NCI-H526 treated with DMSO at 0.1 percent for 48 hours (cell line): Measurements from ENCODE around the gene SREBF1.
"Not testable (repeated sequence)": the region's sequence is repeated elsewhere in the genome, so short reads cannot be mapped to it uniquely, and the experiment has no call there.

Experiments used
- DNase-seq: peaks from one replicate; lab custom pipeline; 2025; lab: John Stamatoyannopoulos, UW

The SREBF1 gene

GRCh38 chr17:17811381-17812210, 25.2 kb downstream of the SREBF1 start:
- DNase-seq: no peak

GRCh38 chr17:17810895-17811248, 25.9 kb downstream of the SREBF1 start:
- DNase-seq: no peak

GRCh38 chr17:17810084-17810894, 26.5 kb downstream of the SREBF1 start:
- peak; percentile 30 for DNase-seq

- no peak for DNase-seq
Observed at GRCh38 chr17:17809531-17810083, 27.2 kb downstream of the SREBF1 start.

- no peak for DNase-seq
Observed at GRCh38 chr17:17808706-17809432, 27.9 kb downstream of the SREBF1 start.

- not testable (repeated sequence) for DNase-seq
Observed at GRCh38 chr17:17808200-17808599, 28.6 kb downstream of the SREBF1 start.

- DNase-seq: no peak
Observed at GRCh38 chr17:17807440-17807839, 29.3 kb downstream of the SREBF1 start.

- no peak for DNase-seq
Observed at GRCh38 chr17:17806611-17807274, 30.0 kb downstream of the SREBF1 start.

- DNase-seq: no peak
Observed at GRCh38 chr17:17806035-17806434, 30.8 kb downstream of the SREBF1 start.

GRCh38 chr17:17805575-17805974, 31.2 kb downstream of the SREBF1 start:
- no peak for DNase-seq

GRCh38 chr17:17804007-17804406, 32.8 kb downstream of the SREBF1 start:
- no peak for DNase-seq

GRCh38 chr17:17801800-17802481, 34.8 kb downstream of the SREBF1 start:
- DNase-seq: no peak

GRCh38 chr17:17800504-17801021, 36.2 kb downstream of the SREBF1 start:
- DNase-seq: no peak

GRCh38 chr17:17798573-17799255, 38.1 kb downstream of the SREBF1 start:
- DNase-seq: no peak

- no peak for DNase-seq
Observed at GRCh38 chr17:17798010-17798556, 38.7 kb downstream of the SREBF1 start.

GRCh38 chr17:17797119-17797809, 39.5 kb downstream of the SREBF1 start:
- DNase-seq: no peak

GRCh38 chr17:17796787-17797061, 40.1 kb downstream of the SREBF1 start:
- DNase-seq: no peak

- DNase-seq: no peak
Observed at GRCh38 chr17:17795946-17796786, 40.6 kb downstream of the SREBF1 start.

GRCh38 chr17:17795296-17795695, 41.5 kb downstream of the SREBF1 start:
- DNase-seq: no peak
